ENCODE results near the gene MRAS. TPM values are rescaled to one million over a fixed set of nuclear protein-coding genes. Genes with fewer than 3 reads are reported as not detected.

Gene MRAS
- total RNA-seq (10 to 100 TPM; 41.0 to 48.0 TPM), polyA plus RNA-seq (ENCODE audit: insufficient read length in 6 of 6) (10 to 100 TPM; 18.1 to 28.4 (median 19.2) TPM)
- long read RNA-seq, donor 1, partial matches to known transcripts = 0 of 4 reads
- long read RNA-seq, donor 1, other reads (novel, unspliced or antisense) = 0 of 4 reads
- long read RNA-seq, donor 2, partial matches to known transcripts = 0 of 2 reads
- long read RNA-seq, donor 2, other reads (novel, unspliced or antisense) = 0 of 2 reads
- long read RNA-seq, donor 3, partial matches to known transcripts = 0 of 1 reads
- long read RNA-seq, donor 3, other reads (novel, unspliced or antisense) = 0 of 1 reads
- long read RNA-seq, donor 4, full-length matches to known transcripts = 3 of 16 reads
- long read RNA-seq, donor 4, partial matches to known transcripts = 4 of 16 reads
- long read RNA-seq, donor 4, other reads (novel, unspliced or antisense) = 9 of 16 reads
- long read RNA-seq, donor 5, transcript MRAS-202 (6 exons, 1,803 nt) = major isoform, 7 of 8 reads
- long read RNA-seq, donor 5, partial matches to known transcripts = 0 of 8 reads
- long read RNA-seq, donor 5, other reads (novel, unspliced or antisense) = 0 of 8 reads
- long read RNA-seq, donor 6, full-length matches to known transcripts = 3 of 3 reads
- long read RNA-seq, donor 6, partial matches to known transcripts = 0 of 3 reads
- long read RNA-seq, donor 6, other reads (novel, unspliced or antisense) = 0 of 3 reads
- long read RNA-seq, donor 7 = 0 reads
- long read RNA-seq, donor 8, partial matches to known transcripts = 0 of 5 reads
- long read RNA-seq, donor 8, other reads (novel, unspliced or antisense) = 0 of 5 reads
- long read RNA-seq, donor 9 = 0 reads
- long read RNA-seq, donor 10, partial matches to known transcripts = 0 of 5 reads
- long read RNA-seq, donor 10, other reads (novel, unspliced or antisense) = 3 of 5 reads
- long read RNA-seq, donor 11, full-length matches to known transcripts = 17 of 17 reads
- long read RNA-seq, donor 11, partial matches to known transcripts = 0 of 17 reads
- long read RNA-seq, donor 11, other reads (novel, unspliced or antisense) = 0 of 17 reads
- long read RNA-seq, donor 12, partial matches to known transcripts = 0 of 3 reads
- long read RNA-seq, donor 12, other reads (novel, unspliced or antisense) = 0 of 3 reads

- DNase-seq = peak; percentile 68 to 93 (median 77)
- peak; percentile 85 for ATAC-seq
- H3K27ac ChIP-seq = peak within 1 kb of the TSS; percentile 90 to 93
- intact Hi-C loops (cut with DNase I) = loop anchor here in 1 of 2 donors (10.0 kb wide), 1 partner anchor 67 kb away; no protein-coding TSS in a partner anchor
- no peaks in the 10 kb centered on the region for H3K9me3 ChIP-seq
- peaks cover 9 to 25% of the 10 kb centered on the region in 2 donors for H3K4me1 ChIP-seq
- no peaks in the 10 kb centered on the region for H3K36me3 ChIP-seq
- peak within 1 kb of the TSS; percentile 65 to 67 for H3K4me3 ChIP-seq
- H3K27me3 ChIP-seq = peaks cover 0 to 25% of the 10 kb centered on the region in 2 donors
- TF ChIP-seq CTCF (IDR thresholded peaks at IDR 0.05) = peak; percentile 15 to 37
Measured at GRCh38 chr3:138347960-138348753, at the start of gene MRAS. Gene MRAS, plus strand, starts transcription at chr3:138348579. Its CDS starts 24,305 bp downstream, at chr3:138372884.

GRCh38 chr3:138300647-138301046, 47.7 kb upstream of the MRAS start:
- DNase-seq (no peak), ATAC-seq (no peak)
- Histone ChIP-seq H3K4me1 (no peaks in the 10 kb centered on the region), H3K27me3 (no peaks in the 10 kb centered on the region), H3K9me3 (no peaks in the 10 kb centered on the region), H3K4me3 (no peak overlapping the region), H3K27ac (no peak overlapping the region), H3K36me3 (peaks cover 0 to 41% of the 10 kb centered on the region in 2 donors)
- TF ChIP-seq CTCF (IDR thresholded peaks at IDR 0.05) = no peak
- intact Hi-C loops (cut with DNase I) = no loop called here

- Histone ChIP-seq H3K36me3 (peaks cover 0 to 13% of the 10 kb centered on the region in 2 donors), H3K4me3 (no peak overlapping the region), H3K4me1 (no peaks in the 10 kb centered on the region), H3K27me3 (no peaks in the 10 kb centered on the region), H3K27ac (no peak overlapping the region), H3K9me3 (peaks cover 0 to 14% of the 10 kb centered on the region in 2 donors)
- intact Hi-C loops (cut with DNase I) = no loop called here
- ATAC-seq (no peak), DNase-seq (no peak)
- TF ChIP-seq CTCF (IDR thresholded peaks at IDR 0.05) = no peak
Measured at GRCh38 chr3:138303474-138303873, 44.9 kb upstream of the MRAS start.

- H3K27ac ChIP-seq = no peak overlapping the region
- TF ChIP-seq CTCF (IDR thresholded peaks at IDR 0.05) = no peak
- no peaks in the 10 kb centered on the region for H3K36me3 ChIP-seq
- H3K4me3 ChIP-seq = no peak overlapping the region
- ATAC-seq = no peak
- peaks cover 0 to 30% of the 10 kb centered on the region in 2 donors for H3K9me3 ChIP-seq
- no peaks in the 10 kb centered on the region for H3K4me1 ChIP-seq
- intact Hi-C loops (cut with DNase I) = no loop called here
- H3K27me3 ChIP-seq = no peaks in the 10 kb centered on the region
- no peak for DNase-seq
Measured at GRCh38 chr3:138307899-138308298, 40.5 kb upstream of the MRAS start.
